K562 (cell line): ENCODE measurements around the gene MED15. TPM values are rescaled to one million over a fixed set of nuclear protein-coding genes. Genes with fewer than 3 reads are reported as not detected.

ENCODE experiments used
- CAMTA2 ChIP-seq: fragments of 250-450 bp; sonication (Bioruptor Pico); conservative IDR thresholded peaks from 2 replicates; pipeline ENCODE4 v1.5.1; 2022
- CHCHD3 ChIP-seq: fragments of 250-450 bp; sonication (Bioruptor Pico); IDR thresholded peaks from 2 replicates; pipeline ENCODE4 v2.1.2; 2022; ENCODE audit warnings: mild to moderate bottlenecking
- CREBBP ChIP-seq: IDR thresholded peaks from one replicate; pipeline ENCODE4 v1.6.1; 2012; ENCODE audit warnings: low read depth, mild to moderate bottlenecking, control low read depth, inconsistent platforms, low read length
- EP300 ChIP-seq: IDR thresholded peaks from 2 replicates; pipeline ENCODE4 v1.6.1; 2012; ENCODE audit warnings: low read length, improper control_type of control experiment
- MAZ ChIP-seq, 2 experiments: fragments of 450-650 bp in 1 of 2; sonication (generic) in 1 of 2; formaldehyde crosslinking; IDR thresholded peaks in 1 of 2; conservative IDR thresholded peaks in 1 of 2; 2 replicates each; pipeline versions ENCODE4 v1.4.0 to v1.5.0; 2020; ENCODE audit warnings: mild to moderate bottlenecking in 1 of 2, missing genetic modification reagents in 1 of 2
- MITF ChIP-seq: IDR thresholded peaks from 2 replicates; pipeline ENCODE4 v1.6.1; 2014; ENCODE audit warnings: antibody characterized with exemption
- NCOA1 ChIP-seq: fragments of 450-650 bp; IDR thresholded peaks from 2 replicates; pipeline ENCODE4 v1.6.1; 2016; ENCODE audit warnings: low read depth
- NFIX ChIP-seq: fragments of 250-450 bp; sonication (Bioruptor Pico); IDR thresholded peaks from 2 replicates; pipeline ENCODE4 v1.4.0; 2020; ENCODE audit warnings: low read depth, mild to moderate bottlenecking, moderate library complexity
- PCBP2 ChIP-seq: fragments of 200-400 bp; formaldehyde crosslinking; IDR thresholded peaks from 2 replicates; pipeline ENCODE4 v1.6.1; 2018; ENCODE audit warnings: low read length, low read depth, mild to moderate bottlenecking, moderate library complexity; ENCODE audit not compliant: poor library complexity, severe bottlenecking
- PHTF2 ChIP-seq: fragments of 250-450 bp; sonication (Bioruptor Pico); IDR thresholded peaks from 2 replicates; pipeline ENCODE4 v1.5.0; 2021; ENCODE audit warnings: mild to moderate bottlenecking
- RNF2 ChIP-seq: sonication (generic); IDR thresholded peaks from 2 replicates; pipeline ENCODE4 v1.6.1; 2016
- SETDB1 ChIP-seq: IDR thresholded peaks from one replicate; pipeline ENCODE4 v1.6.1; 2012; ENCODE audit warnings: low read length, control low read depth, inconsistent platforms
- SIX5 ChIP-seq, 2 experiments: IDR thresholded peaks; 2 replicates each; pipeline ENCODE4 v1.6.1; 2011; ENCODE audit warnings: low read length in 2 of 2, borderline replicate concordance in 1 of 2, low read depth in 1 of 2, mild to moderate bottlenecking in 1 of 2, moderate library complexity in 1 of 2; ENCODE audit not compliant: insufficient read depth in 1 of 2
- SMARCC2 ChIP-seq: fragments of 450-650 bp; IDR thresholded peaks from 2 replicates; pipeline ENCODE4 v1.6.1; 2017; ENCODE audit warnings: antibody characterized with exemption, moderate library complexity, mild to moderate bottlenecking, low read depth
- SNRNP70 ChIP-seq: fragments of 200-400 bp; formaldehyde crosslinking; optimal IDR thresholded peaks from 2 replicates; pipeline ENCODE3; 2017; ENCODE audit warnings: low read depth, low read length
- TBP ChIP-seq: optimal IDR thresholded peaks from 2 replicates; pipeline ENCODE3; 2011; ENCODE audit warnings: low read depth, low read length, improper control_type of control experiment
- TCF7 ChIP-seq: sonication (generic); IDR thresholded peaks from 2 replicates; pipeline ENCODE4 v1.6.1; 2016; ENCODE audit warnings: antibody characterized with exemption, borderline replicate concordance
- TSC22D4 ChIP-seq: fragments of 450-650 bp; IDR thresholded peaks from 2 replicates; pipeline ENCODE4 v1.6.1; 2016; ENCODE audit warnings: missing genetic modification characterization, missing biosample characterization, control low read depth
- WHSC1 ChIP-seq: IDR thresholded peaks from one replicate; pipeline ENCODE4 v1.6.1; 2012; ENCODE audit warnings: low read length, control low read depth, inconsistent platforms
- ZC3H4 ChIP-seq: sonication (generic); formaldehyde crosslinking; IDR thresholded peaks from 2 replicates; pipeline ENCODE4 v1.9.0; 2021; ENCODE audit warnings: missing genetic modification reagents, borderline replicate concordance
- ZEB2 ChIP-seq: fragments of 450-650 bp; IDR thresholded peaks from 2 replicates; pipeline ENCODE4 v1.6.1; 2016
- ZFP36 ChIP-seq: fragments of 150-350 bp; IDR thresholded peaks from 2 replicates; pipeline ENCODE4 v1.6.1; 2018; ENCODE audit warnings: low read length, low read depth; ENCODE audit not compliant: partially characterized antibody
- ZNF175 ChIP-seq: fragments of 200-800 bp; sonication (Bioruptor generic); IDR thresholded peaks from 2 replicates; pipeline ENCODE4 v1.6.1; 2016; ENCODE audit warnings: low read depth, mild to moderate bottlenecking, missing genetic modification characterization, missing compliant biosample characterization
- ZNF263 ChIP-seq: sonication (generic); formaldehyde crosslinking; IDR thresholded peaks from 2 replicates; pipeline ENCODE4 v1.8.0; 2022; ENCODE audit warnings: mild to moderate bottlenecking, missing genetic modification reagents, borderline replicate concordance
- ZNF311 ChIP-seq: fragments of 250-450 bp; sonication (Bioruptor Pico); IDR thresholded peaks from 2 replicates; pipeline ENCODE4 v1.4.0; 2020; ENCODE audit warnings: mild to moderate bottlenecking, moderate library complexity
- ZNF609 ChIP-seq: sonication (generic); formaldehyde crosslinking; IDR thresholded peaks from 2 replicates; pipeline ENCODE4 v1.8.1; 2023; ENCODE audit warnings: missing genetic modification reagents, mild to moderate bottlenecking, borderline replicate concordance
- ZNF668 ChIP-seq: fragments of 250-450 bp; sonication (Bioruptor Pico); IDR thresholded peaks from 2 replicates; pipeline ENCODE4 v1.8.0; 2022; ENCODE audit warnings: mild to moderate bottlenecking, inconsistent platforms
- polyA plus RNA-seq, 8 experiments: library from polyadenylated mRNA; depleted of rRNA in 4 of 8; stranded (reverse) in 5 of 8; unstranded in 3 of 8; fragments of >200 nt; fragmentation: Nextera tagmentation in 2 of 8; fragmentation: Illumina TruSeq in 1 of 8; extraction: Ambion mirVana in 2 of 8; extraction: Trizol in 1 of 8; gene quantifications; 2 replicates each; pipeline versions ENCODE4 v1.2.1 to v1.2.3, GENCODE V29; 2011 to 2014; ENCODE audit warnings: inconsistent platforms in 1 of 8, missing spikeins in 1 of 8
- total RNA-seq, 7 experiments: library from RNA; depleted of rRNA in 6 of 7; stranded (reverse); fragments of >200 nt in 6 of 7; fragmentation: Illumina TruSeq in 2 of 7; extraction: Trizol in 2 of 7; gene quantifications; 2 replicates each; pipeline versions ENCODE4 v1.2.1 to v1.2.3, GENCODE V29; 2011 to 2021; ENCODE audit warnings: low replicate concordance in 1 of 7

MED15 gene
- total and polyA plus RNA-seq, 9 of the 15 experiments (the other 6 are each of a cell fraction or from before 2014, with no cell fraction given): 4.0 to 271 (median 60.1) TPM

- TF ChIP-seq ZNF609 (no peak), MITF (no peak), SMARCC2 (no peak), ZNF668 (CRISPR knock-in tag) (peak; percentile 57; the same call in 1 of the 2 replicates), CREBBP (no peak), NCOA1 (no peak), ZEB2 (no peak), PCBP2 (no peak), SIX5 (IDR thresholded peaks at IDR 0.05; ENCODE audit: borderline replicate concordance in 1 of 2, insufficient read depth in 1 of 2, low read depth in 1 of 2, low read length in 2 of 2) (no peak), PHTF2 (peak; percentile 63; the same call in 1 of the 2 replicates), ZFP36 (no peak), WHSC1 (peak; percentile 35), CHCHD3 (CRISPR knock-in tag) (peak; percentile 66; the same call in 1 of the 2 replicates), TBP (no peak), ZNF175 (CRISPR knock-in tag) (no peak), TSC22D4 (tag) (0 out of 2 replicates have a peak, but pooled peaks have one; percentile 69), TCF7 (no peak), MAZ (CRISPR knock-in tag; conservative IDR thresholded peaks at IDR 0.05 in 1 of 2, IDR thresholded peaks at IDR 0.05 in 1 of 2) (no peak), SETDB1 (no peak), CAMTA2 (CRISPR knock-in tag) (no peak), ZC3H4 (no peak), ZNF263 (CRISPR knock-in tag) (no peak), RNF2 (no peak), NFIX (CRISPR knock-in tag) (no peak), ZNF311 (no peak), SNRNP70 (no peak), EP300 (peak; percentile 7; the same call in 1 of the 2 replicates)
Measured at GRCh38 chr22:20526305-20526627, 18.9 kb downstream of the MED15 start (continued).
